ENCODE data around the gene MCTP1. TPM values are rescaled to one million over a fixed set of nuclear protein-coding genes. Genes with fewer than 3 reads are reported as not detected.

MCTP1 gene
- total RNA-seq, 1 experiment from 2014 or later = 2.5 TPM

DNA sequence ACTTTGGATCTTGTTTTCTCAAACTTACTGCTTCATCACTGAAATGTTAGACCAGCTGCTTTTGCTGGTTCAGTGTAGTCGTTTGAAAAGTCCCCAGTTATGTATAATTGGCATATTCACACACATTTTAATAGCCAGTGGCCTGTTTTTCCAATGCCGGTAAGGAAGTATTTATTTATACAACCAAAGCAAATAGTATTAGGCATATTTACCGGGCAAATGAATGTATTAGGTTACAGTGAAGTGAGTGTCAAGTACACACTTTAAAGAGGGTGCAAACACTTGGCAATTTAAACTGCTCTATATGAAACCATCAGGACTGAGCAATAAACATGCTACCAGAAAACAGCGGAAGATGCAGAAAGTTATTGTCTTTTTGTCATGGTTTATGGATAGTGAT lies 242.9 kb downstream of the MCTP1 start:
- no peaks in the 10 kb centered on the region for H3K79me2 ChIP-seq (ENCODE audit: insufficient read depth, low read length)
- no peak overlapping the region for H3K14ac ChIP-seq (ENCODE audit: insufficient read depth, low read length)
- DNase-seq = no peak
- H3K4me2 ChIP-seq (ENCODE audit: insufficient read depth, insufficient read length, low read length) = no peak overlapping the region
- no peak overlapping the region for H3K18ac ChIP-seq (ENCODE audit: insufficient read length, low read depth, low read length)
- H2AFZ ChIP-seq (ENCODE audit: low read length) = no peak overlapping the region
- no peak overlapping the region for H4K91ac ChIP-seq (ENCODE audit: insufficient read length, low read depth, low read length)
- Mint-ChIP-seq H3K4me1 (peaks cover 5 to 8% of the 10 kb centered on the region in 2 experiments), H3K27ac (no peak overlapping the region), H3K9me3 (no peaks in the 10 kb centered on the region), H3K27me3 (ENCODE audit: low read depth) (no peaks in the 10 kb centered on the region), H3K4me3 (no peak overlapping the region), H3K36me3 (ENCODE audit: insufficient read depth in 1 of 3, low read depth in 3 of 3) (no peaks in the 10 kb centered on the region)
- H3T11ph ChIP-seq (ENCODE audit: low read length) = no peak overlapping the region
- H3K23me2 ChIP-seq (ENCODE audit: insufficient read length, low read depth, low read length, poor library complexity, severe bottlenecking) = no peaks in the 10 kb centered on the region
- H2BK15ac ChIP-seq (ENCODE audit: low read depth, low read length) = no peak overlapping the region
- no peaks in the 10 kb centered on the region for H3K27me3 ChIP-seq (ENCODE audit: insufficient read depth, low read length)
- no peak overlapping the region for H2BK5ac ChIP-seq (ENCODE audit: insufficient read length, low read length)
- H3K9ac ChIP-seq (ENCODE audit: extremely low read depth, insufficient read length, low read length) = no peak overlapping the region
- H3K56ac ChIP-seq (ENCODE audit: insufficient read length, low read depth, low read length) = no peak overlapping the region
- H4K5ac ChIP-seq (ENCODE audit: insufficient read length, low read depth, low read length) = no peak overlapping the region
- H3K27ac ChIP-seq (ENCODE audit: insufficient read length, low read depth, low read length) = no peak overlapping the region
- no peak overlapping the region for H2BK120ac ChIP-seq (ENCODE audit: low read depth, low read length, poor library complexity, severe bottlenecking)
- WGBS (ENCODE audit: extremely low coverage, insufficient read length, low lambda C conversion rate) = no CpG with 5 or more reads among the region's 4 CpGs
- no peaks in the 10 kb centered on the region for H3K79me1 ChIP-seq (ENCODE audit: insufficient read depth, low read depth, low read length, poor library complexity, severe bottlenecking)
- H2BK12ac ChIP-seq (ENCODE audit: insufficient read length, low read depth, low read length) = no peak overlapping the region
- no peak for TF ChIP-seq CTCF (conservative IDR thresholded peaks at IDR 0.05)
- H3K9me3 ChIP-seq (ENCODE audit: control insufficient read depth, low read depth, low read length) = no peaks in the 10 kb centered on the region
- H2BK20ac ChIP-seq (ENCODE audit: low read depth, low read length, poor library complexity, severe bottlenecking) = no peak overlapping the region
- H4K8ac ChIP-seq (replicated peaks; ENCODE audit: insufficient read length, low read depth, low read length) = no peak overlapping the region
- no peak overlapping the region for H3K23ac ChIP-seq (ENCODE audit: insufficient read length, low read depth, low read length)
- H2AK5ac ChIP-seq (ENCODE audit: insufficient read length, low read length) = no peak overlapping the region
- no peaks in the 10 kb centered on the region for H4K20me1 ChIP-seq (ENCODE audit: control insufficient read depth, insufficient read depth, insufficient read length)
- H3K4me1 ChIP-seq (ENCODE audit: insufficient read depth, low read length) = no peaks in the 10 kb centered on the region
- no peak overlapping the region for H3K4ac ChIP-seq (ENCODE audit: low read depth, low read length)

All from H9 (cell line).